SK-N-SH (cell line): ENCODE results near the gene TNK2.

Experiments
- EP300 ChIP-seq, 2 experiments: IDR thresholded peaks; 2 replicates each; pipeline versions ENCODE4 v1.4.0 to v1.6.1; 2012; ENCODE audit warnings: borderline replicate concordance in 1 of 2, low read depth in 1 of 2, low read length in 1 of 2
- FOXJ3 ChIP-seq: sonication (generic); formaldehyde crosslinking; IDR thresholded peaks from 2 replicates; pipeline ENCODE4 v1.5.1; 2020; ENCODE audit warnings: mild to moderate bottlenecking, missing genetic modification reagents
- FOXM1 ChIP-seq: IDR thresholded peaks from 2 replicates; pipeline ENCODE4 v1.4.0; 2012; ENCODE audit warnings: low read depth, mild to moderate bottlenecking
- MXI1 ChIP-seq: IDR thresholded peaks from 2 replicates; pipeline ENCODE4 v1.6.1; 2012; ENCODE audit warnings: mild to moderate bottlenecking, low read depth, low read length, improper control_type of control experiment
- TF ChIP-seq, protein P1 (sequence below): fragments of 200-600 bp; sonication (generic); IDR thresholded peaks from 2 replicates; pipeline ENCODE4 v1.6.1; 2017; ENCODE audit warnings: antibody characterized with exemption, mild to moderate bottlenecking, moderate library complexity
- TF ChIP-seq, protein P2 (sequence below): IDR thresholded peaks from 2 replicates; pipeline ENCODE4 v1.4.0; 2012; ENCODE audit warnings: low read depth
- TF ChIP-seq, protein P3 (sequence below): fragments of 150-350 bp; IDR thresholded peaks from 2 replicates; pipeline ENCODE4 v1.6.1; 2017; ENCODE audit warnings: antibody characterized with exemption, low read length, low read depth, borderline replicate concordance

- TF ChIP-seq FOXM1, result no peak
- TF ChIP-seq FOXJ3 (CRISPR knock-in tag), result no peak
- TF ChIP-seq MXI1, result no peak
- no peak for TF ChIP-seq EP300 (IDR thresholded peaks at IDR 0.05; ENCODE audit: borderline replicate concordance in 1 of 2, low read depth in 1 of 2, low read length in 1 of 2)
- TF ChIP-seq, protein P1, sequence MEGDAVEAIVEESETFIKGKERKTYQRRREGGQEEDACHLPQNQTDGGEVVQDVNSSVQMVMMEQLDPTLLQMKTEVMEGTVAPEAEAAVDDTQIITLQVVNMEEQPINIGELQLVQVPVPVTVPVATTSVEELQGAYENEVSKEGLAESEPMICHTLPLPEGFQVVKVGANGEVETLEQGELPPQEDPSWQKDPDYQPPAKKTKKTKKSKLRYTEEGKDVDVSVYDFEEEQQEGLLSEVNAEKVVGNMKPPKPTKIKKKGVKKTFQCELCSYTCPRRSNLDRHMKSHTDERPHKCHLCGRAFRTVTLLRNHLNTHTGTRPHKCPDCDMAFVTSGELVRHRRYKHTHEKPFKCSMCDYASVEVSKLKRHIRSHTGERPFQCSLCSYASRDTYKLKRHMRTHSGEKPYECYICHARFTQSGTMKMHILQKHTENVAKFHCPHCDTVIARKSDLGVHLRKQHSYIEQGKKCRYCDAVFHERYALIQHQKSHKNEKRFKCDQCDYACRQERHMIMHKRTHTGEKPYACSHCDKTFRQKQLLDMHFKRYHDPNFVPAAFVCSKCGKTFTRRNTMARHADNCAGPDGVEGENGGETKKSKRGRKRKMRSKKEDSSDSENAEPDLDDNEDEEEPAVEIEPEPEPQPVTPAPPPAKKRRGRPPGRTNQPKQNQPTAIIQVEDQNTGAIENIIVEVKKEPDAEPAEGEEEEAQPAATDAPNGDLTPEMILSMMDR, result no peak
- TF ChIP-seq, protein P2, sequence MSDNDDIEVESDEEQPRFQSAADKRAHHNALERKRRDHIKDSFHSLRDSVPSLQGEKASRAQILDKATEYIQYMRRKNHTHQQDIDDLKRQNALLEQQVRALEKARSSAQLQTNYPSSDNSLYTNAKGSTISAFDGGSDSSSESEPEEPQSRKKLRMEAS, result no peak
- TF ChIP-seq, protein P3, sequence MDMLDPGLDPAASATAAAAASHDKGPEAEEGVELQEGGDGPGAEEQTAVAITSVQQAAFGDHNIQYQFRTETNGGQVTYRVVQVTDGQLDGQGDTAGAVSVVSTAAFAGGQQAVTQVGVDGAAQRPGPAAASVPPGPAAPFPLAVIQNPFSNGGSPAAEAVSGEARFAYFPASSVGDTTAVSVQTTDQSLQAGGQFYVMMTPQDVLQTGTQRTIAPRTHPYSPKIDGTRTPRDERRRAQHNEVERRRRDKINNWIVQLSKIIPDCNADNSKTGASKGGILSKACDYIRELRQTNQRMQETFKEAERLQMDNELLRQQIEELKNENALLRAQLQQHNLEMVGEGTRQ, result no peak
Measured at GRCh38 chr3:195900436-195901355, 7.7 kb downstream of the TNK2 start.
